NCI-H2171 (cell line): ENCODE data around the gene GEMIN2.
"Not testable (repeated sequence)": the region's sequence is repeated elsewhere in the genome, so short reads cannot be mapped to it uniquely, and the experiment has no call there.

ENCODE experiments used
- DNase-seq: peaks from one replicate; lab custom pipeline; 2025; lab: John Stamatoyannopoulos, UW

GEMIN2 gene

GRCh38 chr14:39179042-39179441 lies 64.9 kb downstream of the GEMIN2 start:
- DNase-seq, result no peak

GRCh38 chr14:39180553-39180952 lies 66.4 kb downstream of the GEMIN2 start:
- DNase-seq, result no peak

DNA sequence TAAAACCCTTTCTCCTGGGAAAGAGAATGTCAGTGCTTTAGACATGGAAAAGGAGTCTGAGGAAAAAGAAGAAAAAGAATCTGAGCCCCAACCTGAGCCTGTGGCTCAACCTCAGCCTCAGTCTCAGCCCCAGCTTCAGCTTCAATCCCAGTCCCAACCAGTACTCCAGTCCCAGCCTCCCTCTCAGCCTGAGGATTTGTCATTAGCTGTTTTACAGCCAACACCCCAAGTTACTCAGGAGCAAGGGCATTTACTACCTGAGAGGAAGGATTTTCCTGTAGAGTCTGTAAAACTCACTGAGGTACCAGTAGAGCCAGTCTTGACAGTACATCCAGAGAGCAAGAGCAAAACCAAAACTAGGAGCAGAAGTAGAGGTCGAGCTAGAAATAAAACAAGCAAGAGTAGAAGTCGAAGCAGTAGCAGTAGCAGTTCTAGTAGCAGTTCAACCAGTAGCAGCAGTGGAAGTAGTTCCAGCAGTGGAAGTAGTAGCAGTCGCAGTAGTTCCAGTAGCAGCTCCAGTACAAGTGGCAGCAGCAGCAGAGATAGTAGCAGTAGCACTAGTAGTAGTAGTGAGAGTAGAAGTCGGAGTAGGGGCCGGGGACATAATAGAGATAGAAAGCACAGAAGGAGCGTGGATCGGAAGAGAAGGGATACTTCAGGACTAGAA lies 67.0 kb downstream of the GEMIN2 start:
- DNase-seq, result no peak

GRCh38 chr14:39181693-39182047 lies 67.5 kb downstream of the GEMIN2 start:
- no peak for DNase-seq

DNA sequence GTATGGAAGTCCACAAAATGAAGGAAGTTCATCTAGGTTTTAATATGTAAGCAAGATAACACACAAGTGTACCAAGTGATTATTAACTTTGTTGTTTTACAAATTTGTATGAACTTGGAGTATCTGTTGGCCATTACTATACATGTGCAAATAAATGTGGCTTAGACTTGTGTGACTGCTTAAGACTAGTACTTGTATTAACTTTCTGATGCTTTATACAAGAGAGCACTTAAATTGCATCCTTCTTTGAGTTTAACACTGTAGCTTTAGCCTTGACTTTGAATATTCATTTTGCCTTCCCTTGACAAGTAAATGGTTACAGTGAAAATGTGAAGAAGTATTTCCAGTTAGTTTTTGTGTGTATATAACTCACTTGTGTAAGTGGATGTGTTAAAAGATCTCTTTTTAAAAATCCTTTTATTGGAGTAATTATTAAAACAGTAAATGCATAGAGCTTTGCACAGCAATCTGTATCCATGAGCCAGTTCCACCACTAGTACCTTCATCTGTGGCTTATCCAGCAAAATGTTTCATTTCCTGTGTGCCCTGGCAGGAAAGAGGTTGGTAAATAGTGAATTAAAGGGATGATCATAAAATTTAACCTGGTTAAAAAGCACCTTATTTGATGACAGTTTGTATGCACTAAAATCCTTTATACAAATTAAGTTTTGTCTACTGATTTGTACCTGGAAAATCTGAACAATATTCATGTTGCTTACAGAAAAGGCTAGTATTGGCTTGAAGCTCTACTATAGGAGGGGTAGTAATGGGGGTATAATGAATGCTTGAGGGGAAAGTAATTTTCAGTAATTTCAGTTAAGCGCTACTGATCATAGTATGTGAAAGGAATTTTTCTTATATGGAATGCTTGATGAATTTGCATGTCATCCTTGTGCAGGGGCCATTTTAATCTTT lies 68.9 kb downstream of the GEMIN2 start:
- no peak for DNase-seq

- DNase-seq, result not testable (repeated sequence)
Observed at GRCh38 chr14:39183685-39184003, 69.5 kb downstream of the GEMIN2 start.

DNA sequence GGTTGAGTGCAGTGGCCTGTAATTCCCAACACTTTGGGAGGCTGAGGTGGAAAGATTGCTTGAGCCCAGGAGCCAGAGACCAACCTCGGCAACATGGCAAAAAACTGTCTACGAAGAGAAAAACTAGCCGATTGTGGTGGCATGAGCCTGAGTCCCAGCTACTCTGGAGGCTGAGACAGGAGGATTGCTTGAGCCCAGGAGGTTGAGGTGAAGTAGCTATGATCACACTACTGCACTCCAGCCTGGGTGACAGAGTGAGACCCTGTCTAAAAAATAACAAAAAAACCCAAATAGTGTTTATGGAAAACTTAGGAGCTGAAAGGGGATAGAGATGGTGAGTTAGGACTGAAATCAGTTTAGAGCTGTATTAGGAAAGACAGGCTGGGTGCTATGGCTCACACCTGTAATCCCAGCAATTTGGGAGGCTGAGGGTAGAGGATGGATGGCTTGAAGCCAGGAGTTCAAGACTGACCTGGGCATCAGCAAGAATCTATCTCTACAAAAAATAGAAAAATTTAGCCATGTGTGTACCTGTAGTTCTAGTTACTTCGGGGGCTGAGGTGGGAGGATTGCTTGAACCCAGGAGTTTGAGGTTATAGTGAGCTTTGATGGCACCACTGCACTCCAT lies 70.6 kb downstream of the GEMIN2 start:
- DNase-seq, result no peak

DNA sequence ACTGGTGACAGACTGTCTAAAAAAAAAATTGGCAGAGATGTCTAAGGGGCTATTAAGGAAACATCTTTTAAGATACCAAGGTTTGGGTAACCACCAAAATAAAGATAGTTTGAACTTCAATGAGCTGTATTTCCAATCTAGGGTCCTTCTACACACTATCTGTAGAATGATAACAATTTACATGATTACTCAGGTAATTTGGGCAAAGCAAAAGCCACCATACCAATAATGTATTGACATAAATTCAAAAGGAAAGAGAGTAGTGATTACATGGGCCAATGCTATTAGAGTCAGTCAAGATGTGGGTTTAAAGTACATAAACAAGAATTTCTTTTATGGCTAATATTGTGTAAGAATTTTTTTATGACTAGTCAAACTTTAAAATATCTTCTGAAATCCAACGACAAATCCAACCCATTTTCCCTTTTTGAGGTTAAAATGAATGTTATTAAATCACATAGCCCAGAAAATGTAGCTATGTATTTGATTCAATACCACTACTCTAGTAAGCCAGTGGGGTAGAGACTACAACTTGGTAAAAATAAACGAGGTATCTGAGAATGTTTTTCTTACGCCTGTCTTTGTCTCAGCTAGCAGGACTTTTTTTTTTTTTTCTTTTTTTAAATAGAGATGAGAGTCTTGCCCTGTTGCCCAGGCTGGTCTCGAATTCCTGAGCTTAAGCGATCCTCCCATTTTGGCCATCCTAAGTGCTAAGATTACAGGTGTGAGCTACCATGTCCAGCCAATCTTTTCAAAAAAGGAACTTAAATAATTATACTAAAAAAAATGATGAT lies 71.3 kb downstream of the GEMIN2 start:
- no peak for DNase-seq
